Glutamatergic neuron (in vitro differentiated cells): ENCODE results near the gene ORAI1. TPM values are rescaled to one million over a fixed set of nuclear protein-coding genes. Genes with fewer than 3 reads are reported as not detected.
"Not testable (repeated sequence)": the region's sequence is repeated elsewhere in the genome, so short reads cannot be mapped to it uniquely, and the experiment has no call there.

Source experiments
- DNase-seq: peaks from one replicate; pipeline ENCODE4 v3.0.0; 2022
- H3K27ac Mint-ChIP-seq: one replicate; pipeline ENCODE4 v1.8.0; 2020; ENCODE audit warnings: mild to moderate bottlenecking, mixed read lengths, inconsistent platforms; ENCODE audit not compliant: unreplicated experiment
- H3K27me3 Mint-ChIP-seq: one replicate; pipeline ENCODE4 v1.8.0; 2020; ENCODE audit warnings: mild to moderate bottlenecking, moderate library complexity, mixed read lengths, inconsistent platforms; ENCODE audit not compliant: unreplicated experiment
- H3K36me3 Mint-ChIP-seq: one replicate; pipeline ENCODE4 v1.8.0; 2020; ENCODE audit warnings: mild to moderate bottlenecking, mixed read lengths, inconsistent platforms; ENCODE audit not compliant: unreplicated experiment
- H3K4me1 Mint-ChIP-seq: one replicate; pipeline ENCODE4 v1.8.0; 2020; ENCODE audit warnings: mild to moderate bottlenecking, low read depth, mixed read lengths, inconsistent platforms; ENCODE audit not compliant: unreplicated experiment
- H3K4me3 Mint-ChIP-seq: one replicate; pipeline ENCODE4 v1.8.0; 2020; ENCODE audit warnings: mild to moderate bottlenecking, mixed read lengths, inconsistent platforms; ENCODE audit not compliant: unreplicated experiment
- H3K9me3 Mint-ChIP-seq: one replicate; pipeline ENCODE4 v1.8.0; 2020; ENCODE audit warnings: mild to moderate bottlenecking, moderate library complexity, mixed read lengths, inconsistent platforms; ENCODE audit not compliant: unreplicated experiment
- CTCF ChIP-seq: fragments of 200-600 bp; sonication (generic); IDR thresholded peaks from one replicate; pipeline ENCODE4 v1.5.0; 2021; ENCODE audit not compliant: partially characterized antibody, unreplicated experiment
- total RNA-seq: library from RNA; stranded (reverse); fragmentation: NEBNext Ultra II Directional; extraction: Animal tissue kit (Norgen Biotek cat#: 25700); gene quantifications from one replicate; pipeline ENCODE4 v1.2.1, GENCODE V29; 2021; ENCODE audit not compliant: unreplicated experiment

Gene ORAI1
- total RNA-seq, 1 donor from 2014 or later, result 15.9 TPM

- Mint-ChIP-seq H3K36me3 (no peaks in the 10 kb centered on the region), H3K4me1 (peaks cover 27% of the 10 kb centered on the region), H3K9me3 (no peaks in the 10 kb centered on the region), H3K27me3 (peaks cover 3% of the 10 kb centered on the region), H3K27ac (peak overlapping the region; percentile 52), H3K4me3 (peak overlapping the region; percentile 50)
- DNase-seq, result no peak
- TF ChIP-seq CTCF, result no peak
Measured at GRCh38 chr12:121630791-121631355, 4.5 kb downstream of the ORAI1 start.

GRCh38 chr12:121632069-121632970, 6.0 kb downstream of the ORAI1 start:
- no peak for TF ChIP-seq CTCF
- Mint-ChIP-seq H3K27me3 (peaks cover 5% of the 10 kb centered on the region), H3K9me3 (no peaks in the 10 kb centered on the region), H3K27ac (peak overlapping the region; percentile 98), H3K4me3 (peak overlapping the region; percentile 31), H3K36me3 (no peaks in the 10 kb centered on the region), H3K4me1 (peaks cover 27% of the 10 kb centered on the region)
- DNase-seq, result no peak

GRCh38 chr12:121633833-121634196, 7.5 kb downstream of the ORAI1 start:
- not testable (repeated sequence) for H3K4me3 Mint-ChIP-seq, H3K36me3 Mint-ChIP-seq, H3K27ac Mint-ChIP-seq, DNase-seq, H3K9me3 Mint-ChIP-seq, H3K27me3 Mint-ChIP-seq
- peaks cover 24% of the 10 kb centered on the region for H3K4me1 Mint-ChIP-seq

GRCh38 chr12:121634836-121635235, 8.5 kb downstream of the ORAI1 start:
- H3K4me1 Mint-ChIP-seq, result peaks cover 22% of the 10 kb centered on the region
- no peaks in the 10 kb centered on the region for H3K36me3 Mint-ChIP-seq
- no peak overlapping the region for H3K4me3 Mint-ChIP-seq
- TF ChIP-seq CTCF, result no peak
- no peak for DNase-seq
- H3K27ac Mint-ChIP-seq, result peak overlapping the region; percentile 62
- peaks cover 2% of the 10 kb centered on the region for H3K27me3 Mint-ChIP-seq
- H3K9me3 Mint-ChIP-seq, result no peaks in the 10 kb centered on the region

GRCh38 chr12:121637231-121637914, 11.0 kb downstream of the ORAI1 start:
- no peak overlapping the region for H3K27ac Mint-ChIP-seq
- peaks cover 2% of the 10 kb centered on the region for H3K27me3 Mint-ChIP-seq
- no peak for DNase-seq
- no peak overlapping the region for H3K4me3 Mint-ChIP-seq
- TF ChIP-seq CTCF, result no peak
- peaks cover 2% of the 10 kb centered on the region for H3K9me3 Mint-ChIP-seq
- no peaks in the 10 kb centered on the region for H3K36me3 Mint-ChIP-seq
- H3K4me1 Mint-ChIP-seq, result peaks cover 6% of the 10 kb centered on the region
